ENCODE measurements around the gene CRCP.

- no peak for TF ChIP-seq CTCF (IDR thresholded peaks at IDR 0.05)
- no peak for TF ChIP-seq POLR2A (IDR thresholded peaks at IDR 0.05; ENCODE audit: low read depth)
- TF ChIP-seq POLR2AphosphoS5 (IDR thresholded peaks at IDR 0.05): no peak
- TF ChIP-seq EP300 (IDR thresholded peaks at IDR 0.05): no peak
Measured at GRCh38 chr7:66153691-66154090, 39.0 kb downstream of the CRCP start.
